NCI-H524 (cell line): Measurements from ENCODE around the gene RAB27A.
"Not testable (repeated sequence)": the region's sequence is repeated elsewhere in the genome, so short reads cannot be mapped to it uniquely, and the experiment has no call there.

Source experiments
- DNase-seq, 2 experiments: peaks; one replicate each; lab custom pipeline; 2025; lab: John Stamatoyannopoulos, UW

Gene RAB27A

GRCh38 chr15:55289746-55290527 is at the start of gene RAB27A:
RAB27A (minus strand) TSS chr15:55289813; CDS start chr15:55234934, 54,879 bp downstream.
- DNase-seq = peak; percentile 47 to 74

- no peak for DNase-seq
Observed at GRCh38 chr15:55337160-55337559, 47.5 kb upstream of the RAB27A start.

GRCh38 chr15:55334997-55335396 is 45.4 kb upstream of the RAB27A start:
- DNase-seq = no peak

GRCh38 chr15:55334371-55334770 is 44.8 kb upstream of the RAB27A start:
- DNase-seq = no peak

- DNase-seq = no peak
Observed at GRCh38 chr15:55327387-55327786, 37.8 kb upstream of the RAB27A start.

- DNase-seq = no peak
Observed at GRCh38 chr15:55322467-55322866, 32.9 kb upstream of the RAB27A start.

GRCh38 chr15:55320963-55321362 is 31.4 kb upstream of the RAB27A start:
- DNase-seq = no peak

- DNase-seq = no peak
Observed at GRCh38 chr15:55320238-55320550, 30.6 kb upstream of the RAB27A start.

- no peak for DNase-seq
Observed at GRCh38 chr15:55319537-55320237, 30.1 kb upstream of the RAB27A start.

- DNase-seq = peak; percentile 81 to 85
Observed at GRCh38 chr15:55318588-55319494, 29.2 kb upstream of the RAB27A start, which contains the start of the genes PIGB and PIGBOS1. PIGB (plus strand) TSS chr15:55319222; CDS start chr15:55319251, 29 bp downstream. PIGBOS1 (minus strand) TSS chr15:55319123; CDS start chr15:55317792, 1,331 bp downstream.

- DNase-seq = not testable (repeated sequence)
Observed at GRCh38 chr15:55302801-55303200, 13.2 kb upstream of the RAB27A start.

GRCh38 chr15:55297315-55297714 is 7.7 kb upstream of the RAB27A start:
- no peak for DNase-seq

GRCh38 chr15:55290528-55291057 is 980 bp upstream of the RAB27A start:
- DNase-seq = peak; percentile 60 to 79

- DNase-seq = peak; percentile 74 to 90
Observed at GRCh38 chr15:55289011-55289745, 435 bp downstream of the RAB27A start.

GRCh38 chr15:55288006-55288717 is 1.5 kb downstream of the RAB27A start:
- no peak for DNase-seq

GRCh38 chr15:55286442-55287189 is 3.0 kb downstream of the RAB27A start:
- DNase-seq = not testable (repeated sequence)

- DNase-seq = no peak
Observed at GRCh38 chr15:55284426-55284825, 5.2 kb downstream of the RAB27A start.

- no peak for DNase-seq
Observed at GRCh38 chr15:55283379-55284147, 6.0 kb downstream of the RAB27A start.

- no peak for DNase-seq
Observed at GRCh38 chr15:55282284-55282833, 7.3 kb downstream of the RAB27A start.
